ENCODE results near the gene SLC18B1. TPM values are rescaled to one million over a fixed set of nuclear protein-coding genes. Genes with fewer than 3 reads are reported as not detected.

SLC18B1 gene
- total and polyA plus RNA-seq, 4 donors = 5.6 to 20.9 (median 10.4) TPM

DNA sequence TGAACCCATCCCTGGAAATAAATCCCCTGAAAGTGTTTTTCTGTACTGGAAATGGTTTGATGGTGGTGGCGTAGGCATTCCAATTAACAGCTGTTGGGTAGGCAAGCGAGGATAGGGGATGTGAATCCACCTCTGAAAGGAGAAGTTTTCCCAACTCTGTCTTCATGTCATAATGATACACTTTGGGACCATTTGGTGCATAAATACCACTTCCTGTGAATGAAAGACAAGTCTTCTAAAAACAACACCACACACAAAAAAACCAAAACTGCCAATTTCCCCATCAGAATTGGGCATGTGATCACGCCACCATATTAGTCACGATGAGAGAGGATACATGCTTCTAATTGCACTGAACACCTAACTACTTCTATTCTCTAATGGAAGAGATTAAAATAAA is 47.1 kb downstream of the SLC18B1 start:
- 72 to 77% methylated on average over 4 of the region's 4 CpGs for WGBS, 2 donors
- Histone ChIP-seq H3K9ac (ENCODE audit: insufficient read depth in 1 of 2, low read length in 2 of 2) (no peak overlapping the region), H3K4me1 (ENCODE audit: control insufficient read depth in 5 of 5, insufficient read depth in 5 of 5, low read length in 5 of 5) (no peaks in the 10 kb centered on the region), H3K27me3 (ENCODE audit: control insufficient read depth in 3 of 3, insufficient read depth in 3 of 3, low read length in 2 of 3) (no peaks in the 10 kb centered on the region), H3K27ac (ENCODE audit: low read depth in 1 of 2, low read length in 1 of 2) (no peak overlapping the region), H3K9me3 (ENCODE audit: control insufficient read depth in 4 of 4, insufficient read depth in 3 of 4, low read length in 3 of 4) (no peaks in the 10 kb centered on the region), H3K36me3 (ENCODE audit: control insufficient read depth in 4 of 4, insufficient read depth in 4 of 4, low read length in 4 of 4) (no peaks in the 10 kb centered on the region), H3K4me3 (no peak overlapping the region)
- no peak for ATAC-seq (ENCODE audit: insufficient read depth, low FRiP score)
- TF ChIP-seq, protein P1, sequence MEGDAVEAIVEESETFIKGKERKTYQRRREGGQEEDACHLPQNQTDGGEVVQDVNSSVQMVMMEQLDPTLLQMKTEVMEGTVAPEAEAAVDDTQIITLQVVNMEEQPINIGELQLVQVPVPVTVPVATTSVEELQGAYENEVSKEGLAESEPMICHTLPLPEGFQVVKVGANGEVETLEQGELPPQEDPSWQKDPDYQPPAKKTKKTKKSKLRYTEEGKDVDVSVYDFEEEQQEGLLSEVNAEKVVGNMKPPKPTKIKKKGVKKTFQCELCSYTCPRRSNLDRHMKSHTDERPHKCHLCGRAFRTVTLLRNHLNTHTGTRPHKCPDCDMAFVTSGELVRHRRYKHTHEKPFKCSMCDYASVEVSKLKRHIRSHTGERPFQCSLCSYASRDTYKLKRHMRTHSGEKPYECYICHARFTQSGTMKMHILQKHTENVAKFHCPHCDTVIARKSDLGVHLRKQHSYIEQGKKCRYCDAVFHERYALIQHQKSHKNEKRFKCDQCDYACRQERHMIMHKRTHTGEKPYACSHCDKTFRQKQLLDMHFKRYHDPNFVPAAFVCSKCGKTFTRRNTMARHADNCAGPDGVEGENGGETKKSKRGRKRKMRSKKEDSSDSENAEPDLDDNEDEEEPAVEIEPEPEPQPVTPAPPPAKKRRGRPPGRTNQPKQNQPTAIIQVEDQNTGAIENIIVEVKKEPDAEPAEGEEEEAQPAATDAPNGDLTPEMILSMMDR (IDR thresholded peaks at IDR 0.05; ENCODE audit: control extremely low read depth, extremely low read depth) = no peak
- DNase-seq = no peak

DNA sequence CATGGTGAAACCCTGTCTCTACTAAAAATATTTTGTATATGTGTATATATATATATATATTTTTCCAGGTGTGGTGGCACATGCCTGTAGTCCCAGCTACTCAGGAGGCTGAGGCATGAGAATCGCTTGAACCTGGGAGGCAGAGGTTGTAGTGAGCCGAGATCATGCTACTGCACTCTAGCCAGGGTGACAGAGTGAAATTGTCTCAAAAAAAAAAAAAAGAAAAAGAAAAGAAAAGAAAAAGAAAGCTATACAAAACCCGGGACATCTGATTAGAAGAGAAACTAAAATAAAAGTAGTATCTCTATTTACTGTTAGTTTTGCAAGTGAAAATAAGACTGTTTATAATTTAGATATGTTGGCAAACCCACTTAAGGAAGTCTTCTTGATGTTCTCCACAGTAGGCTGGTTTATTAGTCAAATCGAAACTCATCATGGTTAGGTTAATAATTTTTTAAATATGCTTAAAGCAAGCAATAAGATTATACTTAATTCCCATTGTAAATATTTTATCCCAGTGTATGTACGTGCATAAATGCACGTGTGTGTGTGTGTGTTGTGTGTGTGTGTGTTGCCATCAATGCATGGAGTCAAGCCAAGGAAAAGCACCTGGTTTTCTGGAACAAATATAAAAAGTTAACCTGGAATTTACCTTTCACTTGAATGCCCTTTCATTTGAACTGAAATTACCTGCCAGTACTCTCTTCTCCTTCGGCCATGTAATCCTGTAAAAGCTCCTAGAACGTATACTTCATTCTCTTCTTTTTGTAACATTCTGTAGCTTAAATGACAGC is 47.8 kb downstream of the SLC18B1 start:
- H3K27me3 ChIP-seq (ENCODE audit: control insufficient read depth in 3 of 3, insufficient read depth in 3 of 3, low read length in 2 of 3) = no peaks in the 10 kb centered on the region
- H3K27ac ChIP-seq (ENCODE audit: low read depth in 1 of 2, low read length in 1 of 2) = no peak overlapping the region
- no peak overlapping the region for H3K9ac ChIP-seq (ENCODE audit: insufficient read depth in 1 of 2, low read length in 2 of 2)
- ATAC-seq (ENCODE audit: insufficient read depth, low FRiP score) (no peak), DNase-seq (no peak)
- no peak overlapping the region for H3K4me3 ChIP-seq
- no peaks in the 10 kb centered on the region for H3K36me3 ChIP-seq (ENCODE audit: control insufficient read depth in 4 of 4, insufficient read depth in 4 of 4, low read length in 4 of 4)
- TF ChIP-seq, protein P1 (IDR thresholded peaks at IDR 0.05; ENCODE audit: control extremely low read depth, extremely low read depth) = no peak
- H3K4me1 ChIP-seq (ENCODE audit: control insufficient read depth in 5 of 5, insufficient read depth in 5 of 5, low read length in 5 of 5) = no peaks in the 10 kb centered on the region
- 71 to 86% methylated on average over 8 of the region's 8 CpGs for WGBS, 2 donors
- H3K9me3 ChIP-seq (ENCODE audit: control insufficient read depth in 4 of 4, insufficient read depth in 3 of 4, low read length in 3 of 4) = no peaks in the 10 kb centered on the region

DNA sequence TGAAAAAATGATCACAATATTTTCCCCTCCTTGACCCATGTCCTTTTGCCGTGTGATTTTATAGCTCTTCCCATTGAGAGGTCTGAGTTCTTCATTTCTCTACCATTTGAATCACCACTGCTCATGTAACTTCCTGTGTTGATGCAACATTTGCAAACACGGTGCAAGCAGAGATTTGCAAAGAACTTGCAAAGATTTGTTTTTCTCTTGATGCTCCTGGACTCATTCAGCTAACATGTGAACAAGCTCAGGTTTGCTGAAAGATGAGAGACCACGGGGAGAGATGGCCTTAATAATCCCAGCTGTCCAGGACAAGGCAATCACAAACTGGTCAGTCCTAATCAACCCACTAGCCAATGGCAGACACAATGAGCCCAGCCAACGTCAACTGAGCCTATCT is 49.3 kb downstream of the SLC18B1 start:
- DNase-seq (no peak), ATAC-seq (ENCODE audit: insufficient read depth, low FRiP score) (no peak)
- TF ChIP-seq, protein P1 (IDR thresholded peaks at IDR 0.05; ENCODE audit: control extremely low read depth, extremely low read depth) = no peak
- WGBS, 2 donors = 35 to 40% methylated on average over 4 of the region's 4 CpGs
- Histone ChIP-seq H3K4me3 (no peak overlapping the region), H3K9me3 (ENCODE audit: control insufficient read depth in 4 of 4, insufficient read depth in 3 of 4, low read length in 3 of 4) (no peaks in the 10 kb centered on the region), H3K4me1 (ENCODE audit: control insufficient read depth in 5 of 5, insufficient read depth in 5 of 5, low read length in 5 of 5) (no peaks in the 10 kb centered on the region), H3K36me3 (ENCODE audit: control insufficient read depth in 4 of 4, insufficient read depth in 4 of 4, low read length in 4 of 4) (no peaks in the 10 kb centered on the region), H3K9ac (ENCODE audit: insufficient read depth in 1 of 2, low read length in 2 of 2) (no peak overlapping the region), H3K27me3 (ENCODE audit: control insufficient read depth in 3 of 3, insufficient read depth in 3 of 3, low read length in 2 of 3) (no peaks in the 10 kb centered on the region), H3K27ac (ENCODE audit: low read depth in 1 of 2, low read length in 1 of 2) (peak overlapping the region in 1 of 2 donors; percentile 80)

Measured in lung (tissue), 12 donors.